GM18508 (cell line): Measurements from ENCODE around the gene GRIA1.

Source experiments
- ATAC-seq: cut with Tn5 transposase; IDR thresholded peaks from one replicate; pipeline ENCODE4 v1.9.1; 2021; ENCODE audit warnings: moderate number of reproducible peaks; ENCODE audit not compliant: insufficient read depth, unreplicated experiment

The GRIA1 gene

DNA sequence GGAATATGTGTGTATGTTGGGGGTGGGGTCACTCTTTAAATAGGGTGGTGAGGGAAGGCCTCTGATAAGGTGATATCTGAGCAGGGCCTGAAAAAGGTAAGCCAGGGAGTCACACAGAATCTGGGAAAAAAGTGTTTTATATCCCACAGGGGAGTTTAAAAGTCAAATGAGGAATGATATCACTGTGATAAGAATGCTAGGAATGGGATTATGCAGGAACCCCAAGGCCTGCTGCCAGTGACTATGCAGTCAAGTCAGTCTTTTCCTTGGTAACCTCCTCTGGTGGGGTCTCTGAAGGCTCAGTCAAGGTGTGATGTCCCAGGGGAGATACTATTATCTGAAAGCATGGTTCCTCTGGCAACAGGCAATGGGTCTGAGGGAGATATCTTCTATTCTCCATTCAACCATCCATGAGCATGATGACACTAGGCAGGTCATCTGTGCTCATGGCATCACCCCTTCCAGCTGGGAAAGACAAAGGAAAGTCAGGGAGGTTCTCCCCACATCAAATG, 53.5 kb downstream of the GRIA1 start:
- no peak for ATAC-seq

DNA sequence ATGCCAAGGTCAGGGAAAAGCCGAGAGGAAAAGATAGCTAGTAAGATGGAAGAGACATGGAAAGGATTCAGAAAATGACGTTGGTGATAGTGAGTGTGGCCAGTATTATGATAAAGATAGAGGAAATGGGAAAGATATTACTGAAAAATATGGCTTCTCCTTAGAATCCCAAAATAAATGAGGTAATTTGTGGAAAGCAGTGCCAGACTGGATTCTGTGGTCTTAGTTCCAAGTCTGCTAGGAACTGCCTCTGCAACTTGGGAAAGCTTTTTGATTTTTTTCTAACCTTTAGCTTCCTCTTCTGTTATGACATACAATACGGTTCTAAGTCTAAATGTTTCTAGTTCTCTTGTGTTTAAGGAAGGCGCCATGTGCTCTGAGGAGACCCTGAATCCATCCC, 54.2 kb downstream of the GRIA1 start:
- ATAC-seq, result no peak

DNA sequence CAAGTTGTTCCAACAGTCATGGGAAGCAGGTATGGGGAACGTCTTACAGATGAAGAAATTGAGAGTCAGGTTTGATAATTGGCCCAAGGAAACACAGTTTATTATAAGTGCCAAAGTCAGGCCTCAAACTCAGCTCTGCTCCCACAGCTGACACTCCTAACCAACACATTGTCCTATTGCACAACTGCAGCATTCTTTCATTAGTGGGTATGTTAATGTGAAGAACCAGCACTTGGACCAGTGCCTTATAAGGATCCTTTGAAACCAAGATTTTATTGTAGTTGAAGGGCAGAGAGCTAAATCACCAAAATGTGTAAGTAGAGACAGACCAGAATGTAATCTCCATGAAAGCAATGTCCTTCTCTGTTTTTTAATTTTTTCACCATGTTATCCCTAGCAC, 56.1 kb downstream of the GRIA1 start:
- ATAC-seq, result no peak

DNA sequence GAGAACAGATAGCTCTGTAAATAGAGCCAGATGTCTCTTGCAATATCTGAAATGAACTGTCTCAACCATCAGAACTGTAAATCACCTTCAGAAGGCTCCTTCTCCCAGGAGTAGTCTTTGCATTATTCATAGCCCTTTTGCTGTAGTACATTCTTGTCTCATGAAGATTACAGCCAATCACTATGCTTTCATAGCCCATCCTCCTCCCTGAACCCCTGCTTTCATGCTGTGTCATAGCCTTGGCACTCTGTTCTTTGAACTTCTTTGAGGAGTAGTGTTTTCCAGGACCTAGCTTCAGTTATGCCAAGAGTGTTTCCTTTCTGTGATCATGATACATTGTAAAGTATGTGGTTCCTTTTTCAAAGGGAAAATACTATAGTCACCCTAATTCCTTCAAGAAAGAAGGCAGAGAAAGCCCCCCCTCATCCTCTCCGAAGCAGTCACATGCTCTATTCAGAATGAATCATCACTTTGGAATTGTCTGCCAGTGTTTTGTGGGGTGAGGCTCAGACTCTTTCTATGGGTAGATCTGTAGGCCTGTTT, 61.1 kb downstream of the GRIA1 start:
- no peak for ATAC-seq

DNA sequence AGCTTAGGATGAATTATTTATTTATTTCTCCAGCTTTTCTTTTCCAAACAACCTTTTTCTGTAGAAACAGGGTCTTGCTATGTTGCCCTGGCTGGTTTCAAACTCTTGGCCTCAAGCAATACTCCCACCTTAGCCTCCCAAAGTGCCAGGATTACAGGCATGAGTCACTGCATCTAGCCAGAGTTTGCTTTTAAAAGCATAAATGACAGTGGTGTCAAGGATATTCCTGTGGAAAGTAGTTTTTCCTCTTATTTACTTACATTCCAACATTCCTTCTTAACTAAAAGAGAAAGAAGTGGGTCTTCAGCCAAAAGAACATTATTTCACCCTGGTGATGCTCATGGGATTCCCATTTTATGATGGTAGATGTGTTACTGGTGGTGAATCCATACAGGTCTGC, 62.4 kb downstream of the GRIA1 start:
- no peak for ATAC-seq

DNA sequence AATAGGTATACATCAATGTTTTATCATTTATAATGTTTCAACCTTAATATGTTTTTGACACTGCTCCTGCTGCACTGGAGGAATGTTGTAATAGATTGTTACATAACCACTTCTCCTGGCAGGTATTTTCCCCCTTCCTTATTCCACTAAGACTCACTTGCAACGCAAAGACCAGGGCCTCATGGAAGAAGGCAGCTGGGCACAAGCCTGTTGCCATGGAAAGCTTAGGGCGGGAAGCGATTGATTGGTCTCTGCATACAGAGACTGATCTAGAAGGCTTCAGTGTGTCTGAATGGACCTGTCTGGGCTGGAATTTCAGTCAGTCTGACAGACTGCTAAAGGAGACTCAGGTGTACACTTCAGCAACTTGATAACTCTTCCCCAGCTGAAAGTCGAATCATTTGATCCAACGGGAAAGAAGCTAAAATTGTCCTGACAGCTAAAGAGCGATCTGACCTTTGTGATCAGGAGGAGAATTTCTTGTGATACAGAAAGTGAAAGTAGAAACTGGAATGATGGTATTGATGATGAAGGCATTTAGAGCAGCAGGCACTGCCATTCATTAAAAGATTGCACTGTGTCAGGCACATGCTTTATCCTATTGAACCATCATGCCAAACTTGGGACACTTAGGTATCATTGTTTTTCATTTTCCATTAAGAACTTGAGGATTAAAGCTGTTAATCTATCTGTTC, 65.1 kb downstream of the GRIA1 start:
- no peak for ATAC-seq

DNA sequence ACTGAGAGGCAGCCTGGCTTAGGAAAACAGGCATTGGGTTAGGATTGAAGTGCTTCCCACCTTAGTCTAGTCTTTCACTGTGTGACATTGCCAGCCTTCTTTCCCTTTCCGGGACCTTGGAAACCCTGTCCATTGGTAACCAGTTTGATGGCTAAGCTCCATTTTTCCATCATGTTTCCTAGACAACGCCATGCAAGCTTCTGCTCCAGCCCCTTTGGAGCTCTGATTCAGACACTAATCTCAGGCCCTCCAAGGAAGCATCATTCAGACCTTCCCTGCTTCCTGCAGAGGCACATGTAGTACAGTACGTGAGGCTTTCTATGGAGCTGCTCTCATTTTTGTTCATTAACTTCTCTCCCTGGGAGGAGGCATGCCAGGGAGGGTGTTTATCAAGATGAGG, 68.5 kb downstream of the GRIA1 start:
- no peak for ATAC-seq

DNA sequence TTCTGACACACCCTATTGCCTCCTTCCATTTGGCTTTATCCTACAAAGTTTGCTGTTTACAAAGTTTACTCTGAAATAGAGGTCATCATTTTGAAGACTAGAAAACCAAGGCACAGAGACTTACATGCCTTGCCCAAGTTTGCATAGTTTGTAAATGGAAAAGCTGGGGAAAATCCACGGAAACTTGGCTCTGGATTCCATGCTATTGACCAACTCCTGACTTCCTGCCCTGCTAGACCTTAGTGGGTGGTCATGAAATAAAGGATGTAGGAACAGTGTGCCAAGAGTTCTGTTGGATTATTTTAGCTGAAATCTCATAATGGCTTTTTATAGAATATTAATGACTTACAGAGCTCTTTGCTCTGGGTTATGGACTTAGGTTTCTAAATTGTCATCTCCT, 69.5 kb downstream of the GRIA1 start:
- ATAC-seq, result no peak

DNA sequence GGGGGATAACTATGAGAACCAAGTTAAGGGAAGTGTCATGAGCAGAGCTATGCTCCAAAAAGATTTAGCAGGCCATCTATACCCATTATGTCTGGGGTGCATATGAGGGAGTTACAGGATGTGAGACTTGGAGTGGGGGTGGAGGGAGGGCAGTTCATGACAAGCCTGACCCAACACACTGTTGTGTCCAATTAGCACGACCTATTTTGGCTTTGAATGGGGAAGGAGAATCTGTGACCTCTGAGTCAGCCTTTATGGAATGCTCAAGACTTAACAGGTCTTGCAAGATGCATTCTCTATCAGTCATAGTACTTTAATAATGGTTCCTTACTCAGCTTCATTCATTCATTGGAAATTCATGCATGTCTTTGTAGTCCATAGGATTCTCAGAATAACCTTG, 71.7 kb downstream of the GRIA1 start:
- ATAC-seq, result no peak

DNA sequence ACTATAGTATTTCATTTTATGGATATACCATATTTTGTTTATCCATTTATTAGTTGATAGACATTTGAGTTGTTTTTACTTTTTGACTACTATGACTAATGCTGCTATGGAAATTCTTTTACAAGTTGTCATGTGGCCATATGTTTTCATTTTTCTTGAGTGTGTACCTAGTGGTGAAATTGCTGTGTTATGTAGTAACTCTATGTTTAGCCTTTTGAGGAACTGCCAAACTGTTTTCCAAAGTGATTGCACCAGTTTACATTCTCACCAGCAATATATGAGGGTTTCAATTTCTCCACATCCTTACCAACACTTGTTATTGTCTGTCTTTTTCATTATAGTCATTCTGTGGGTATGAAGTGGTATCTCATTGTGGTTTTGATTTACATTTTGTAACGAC, 75.4 kb downstream of the GRIA1 start:
- no peak for ATAC-seq

DNA sequence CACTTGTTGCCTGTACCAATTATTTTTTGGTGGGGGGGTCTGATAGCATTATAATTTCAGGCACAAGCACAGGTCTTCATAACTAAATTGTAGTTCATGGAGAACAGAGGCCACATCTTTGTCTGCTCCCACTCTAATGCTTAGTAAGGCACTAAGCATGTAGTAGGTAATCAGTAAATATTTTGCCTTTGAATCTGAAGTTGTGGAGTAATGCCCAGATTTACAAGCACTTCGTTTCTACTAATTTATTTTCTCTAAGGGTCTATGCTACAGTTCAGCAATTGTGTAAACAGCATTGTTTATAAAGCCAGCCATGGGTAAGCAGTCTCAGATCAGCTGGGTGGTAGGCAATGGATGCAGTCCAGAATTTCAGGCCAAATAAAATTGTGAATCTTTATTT, 78.6 kb downstream of the GRIA1 start:
- ATAC-seq, result no peak

DNA sequence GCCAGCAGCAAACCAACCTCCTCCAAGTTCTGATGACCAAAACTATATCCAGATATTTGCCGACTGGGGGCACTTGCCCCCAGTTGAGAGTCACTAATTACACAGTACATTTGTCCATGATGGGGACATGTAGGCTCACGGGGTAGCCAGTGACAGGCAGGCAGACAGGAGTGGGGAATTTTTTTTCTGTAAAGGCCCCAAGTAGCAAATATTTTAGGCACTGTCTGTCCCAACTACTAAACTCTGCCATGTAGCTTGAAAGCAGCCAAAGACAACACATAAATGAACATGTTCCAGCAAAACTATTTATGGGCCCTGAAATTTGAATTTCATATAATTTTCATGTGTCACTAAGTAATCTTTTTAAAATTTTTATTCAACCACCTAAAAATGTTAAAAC, 80.7 kb downstream of the GRIA1 start:
- no peak for ATAC-seq

DNA sequence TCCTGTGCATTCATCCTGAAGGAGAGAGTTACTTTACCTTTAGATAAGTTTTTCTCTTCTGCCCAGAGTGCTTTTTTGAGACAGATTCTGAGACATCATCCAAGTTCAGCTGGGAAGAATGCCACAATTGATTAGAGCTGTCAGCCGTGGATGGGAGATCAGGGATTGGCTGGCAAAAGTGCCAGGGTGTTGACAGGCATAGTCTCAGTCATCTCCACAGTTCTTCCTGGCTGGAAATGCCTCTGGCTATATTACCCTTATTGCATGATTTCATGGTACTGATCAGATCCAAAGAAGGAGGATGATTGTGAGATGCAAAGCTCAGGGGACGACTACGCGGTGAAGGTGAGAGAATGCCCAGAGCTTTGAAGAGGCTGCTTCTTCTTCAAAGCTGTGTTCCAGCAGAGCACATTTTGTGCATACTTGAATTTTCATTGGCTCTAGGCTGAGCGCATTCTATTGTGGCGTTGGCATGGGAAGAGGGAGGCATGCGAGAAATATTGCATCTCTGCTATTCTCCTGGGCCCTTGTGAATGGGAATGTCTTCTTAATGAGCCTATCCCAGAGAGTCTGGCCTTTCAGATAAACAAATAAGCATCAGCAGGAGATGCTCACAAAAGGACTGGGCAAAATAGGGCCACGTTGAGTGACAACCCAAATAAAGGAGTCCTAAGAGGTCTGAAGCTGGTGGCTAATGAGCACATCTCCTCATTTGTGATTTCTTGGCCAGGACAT, 82.1 kb downstream of the GRIA1 start:
- ATAC-seq, result no peak

DNA sequence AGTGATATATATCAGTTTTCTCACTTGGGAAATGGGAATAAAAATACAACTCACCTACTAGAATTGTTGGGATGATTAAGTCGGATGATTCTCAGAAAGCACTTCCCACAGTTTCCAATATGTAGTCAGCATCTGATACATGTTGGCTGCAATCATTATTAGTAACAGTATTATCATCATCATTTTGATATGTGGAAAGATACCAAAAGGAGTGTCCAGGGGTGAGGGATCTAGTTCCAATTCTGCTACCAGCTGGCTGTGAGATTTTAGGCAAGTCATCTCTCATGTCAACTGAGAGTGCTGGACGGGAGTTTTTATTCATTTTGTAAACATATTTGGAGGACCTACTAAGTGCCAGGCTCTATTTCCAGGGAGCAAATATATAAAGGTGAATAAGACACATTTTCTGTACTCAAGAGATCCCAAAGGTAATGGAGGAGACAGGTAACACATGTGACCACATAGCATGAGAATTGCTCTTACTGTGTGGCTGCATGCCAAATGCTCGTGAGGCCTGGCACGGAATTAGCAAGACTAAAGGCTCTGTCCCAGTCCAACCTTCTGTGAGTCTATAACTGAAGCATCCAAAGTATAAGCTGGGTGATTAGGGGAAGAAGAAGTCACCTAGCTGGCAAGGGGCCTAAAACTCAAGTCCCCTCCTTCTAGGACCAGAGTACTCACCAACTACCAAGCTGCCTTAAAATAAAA, 83.0 kb downstream of the GRIA1 start:
- ATAC-seq, result no peak

DNA sequence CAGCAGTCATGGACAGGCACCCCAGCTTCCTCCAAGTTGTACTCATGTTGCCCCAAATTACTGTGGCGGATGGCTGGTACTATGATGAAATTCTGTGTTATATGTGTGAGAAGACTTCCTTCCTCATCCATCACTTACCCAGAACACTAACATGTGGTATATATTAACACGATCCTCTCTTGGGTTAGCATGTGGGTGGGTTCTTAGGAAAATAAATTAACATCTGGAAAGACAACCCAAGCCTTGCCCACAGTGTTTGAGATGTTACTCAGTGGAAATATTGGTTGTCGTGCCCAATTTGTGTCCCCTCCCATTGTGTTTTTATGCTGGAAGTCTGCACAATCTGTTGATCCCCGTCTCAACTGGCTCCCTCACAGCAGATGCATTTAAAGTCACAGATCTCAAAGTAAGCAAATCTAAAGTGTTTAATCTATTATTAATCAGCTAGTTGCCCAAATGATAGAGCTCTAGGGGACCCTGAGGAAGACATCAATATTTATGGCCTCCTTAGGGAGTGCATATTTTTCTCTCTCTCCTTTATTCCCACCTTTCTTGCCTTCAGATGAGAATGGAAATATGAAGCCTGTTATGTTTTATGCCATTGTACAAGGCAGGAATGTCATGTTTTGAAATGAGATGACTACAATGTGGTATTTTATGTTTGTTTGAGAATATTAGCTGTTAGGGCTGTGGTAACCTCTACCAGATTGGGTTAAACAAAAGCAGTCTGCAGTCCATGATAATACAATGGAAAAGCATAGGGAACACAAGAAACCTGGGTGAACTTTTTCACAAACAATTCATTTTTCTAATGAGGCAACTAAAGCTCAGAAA, 93.9 kb downstream of the GRIA1 start:
- ATAC-seq, result no peak

DNA sequence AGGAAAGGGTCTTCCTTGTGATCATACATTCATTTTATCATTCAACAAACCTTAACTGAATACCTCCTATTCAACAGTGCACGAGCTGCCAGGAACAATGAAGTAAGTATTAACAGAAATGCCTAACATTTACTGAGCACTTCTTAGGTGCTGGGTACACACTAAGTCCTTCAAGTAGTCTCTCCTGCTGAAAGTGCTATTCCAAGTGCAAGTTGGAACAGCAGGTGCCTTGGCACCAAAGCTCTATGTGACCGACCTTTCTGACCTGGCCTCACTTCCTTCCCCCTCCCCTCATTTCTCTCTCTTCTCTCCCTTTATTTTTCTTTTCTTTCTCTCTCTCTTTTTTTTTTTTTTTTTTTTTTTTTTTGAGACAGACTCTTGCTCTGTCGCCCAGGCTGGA, 94.5 kb downstream of the GRIA1 start:
- ATAC-seq, result no peak

DNA sequence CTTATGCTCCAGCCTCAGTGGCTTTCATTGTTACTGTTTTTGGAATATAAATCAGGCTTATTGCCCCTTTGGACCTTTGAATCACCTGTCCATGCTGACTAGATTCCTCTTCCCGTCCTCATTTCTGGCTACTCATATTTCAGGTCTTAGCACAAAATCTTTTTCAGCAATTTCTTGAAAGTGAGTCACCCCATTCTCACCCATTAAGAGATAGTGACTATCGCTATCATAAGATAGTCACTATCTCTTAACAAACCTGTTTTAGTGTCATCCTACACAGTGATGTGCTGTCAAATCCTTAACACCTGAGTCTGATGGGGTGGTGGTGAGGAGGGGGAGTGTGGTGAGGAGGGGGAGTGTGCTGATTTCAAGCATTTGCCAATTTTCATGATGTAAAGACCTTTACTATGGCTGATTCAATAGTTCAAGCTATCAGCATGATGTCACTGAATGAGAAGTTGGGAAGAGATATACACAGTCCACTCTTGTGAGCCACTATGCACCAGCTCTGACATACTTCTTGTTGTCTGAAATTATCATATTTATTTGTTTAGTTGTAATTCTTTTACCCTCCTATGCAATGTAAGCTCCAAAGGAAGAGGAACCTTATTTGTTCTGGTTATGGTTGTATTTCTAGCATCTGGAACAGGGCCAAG, 95.3 kb downstream of the GRIA1 start:
- no peak for ATAC-seq

DNA sequence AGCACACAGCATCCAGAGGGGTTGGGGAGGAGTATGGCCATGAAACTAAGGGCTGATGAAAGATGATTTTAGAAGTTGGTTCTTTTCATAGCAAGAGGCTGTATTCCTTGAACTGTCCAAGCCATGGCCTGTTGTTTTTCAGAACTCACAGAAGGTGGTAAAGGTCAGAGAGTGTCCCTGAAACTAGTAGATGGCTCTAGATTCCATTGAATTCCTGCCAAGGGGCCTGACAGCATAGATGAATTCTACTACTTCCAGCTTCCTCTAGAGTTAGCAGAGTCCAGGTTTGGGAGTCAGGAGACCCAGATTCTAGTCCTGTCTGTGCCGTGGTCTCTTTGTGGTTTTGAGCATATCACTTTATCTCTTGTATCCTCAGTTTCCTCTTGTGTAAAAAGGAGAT, 101.6 kb downstream of the GRIA1 start:
- no peak for ATAC-seq

DNA sequence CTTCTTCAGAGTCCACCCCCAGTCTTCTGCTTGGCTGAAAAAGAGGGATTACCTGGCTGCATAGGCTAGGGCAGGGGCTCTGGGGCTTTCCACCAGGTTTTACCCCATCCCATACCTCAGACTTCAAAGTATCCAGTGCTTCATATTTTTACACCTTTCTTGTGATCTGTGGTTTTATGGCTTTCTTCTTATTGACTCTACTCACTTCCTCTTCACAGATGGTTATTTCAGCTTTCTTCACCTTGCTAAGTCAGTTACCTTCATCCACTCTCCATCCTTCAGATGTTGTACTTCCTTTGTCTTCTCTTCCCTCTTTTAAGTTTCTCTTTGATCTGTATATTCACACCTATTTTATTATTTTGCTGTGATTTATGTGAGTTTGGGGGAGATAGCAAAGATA, 104.3 kb downstream of the GRIA1 start:
- no peak for ATAC-seq

DNA sequence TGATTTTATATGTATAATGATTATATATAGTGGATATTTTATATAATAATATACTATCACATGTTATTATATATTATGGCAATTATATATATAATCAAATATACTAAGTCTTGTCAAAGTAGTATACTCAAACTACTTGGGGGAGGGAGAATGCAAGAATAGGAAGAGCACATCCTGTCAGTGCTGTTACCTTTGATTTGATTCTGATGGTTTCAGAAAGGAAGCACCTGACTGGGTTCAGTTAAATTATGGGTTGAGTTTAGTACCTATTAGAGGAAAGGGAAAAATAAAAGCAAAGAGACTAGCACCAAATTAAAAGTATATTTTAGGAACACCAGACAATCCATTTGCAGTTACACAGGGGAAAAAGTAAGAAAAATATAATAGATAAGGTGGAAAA, 107.6 kb downstream of the GRIA1 start:
- ATAC-seq, result no peak
